Chondrocyte (in vitro differentiated cells): ENCODE measurements around the gene ZNF438. TPM values are rescaled to one million over a fixed set of nuclear protein-coding genes. Genes with fewer than 3 reads are reported as not detected.

Source experiments
- DNase-seq: peaks from one replicate; pipeline ENCODE4 v3.0.0; 2021; ENCODE audit warnings: mixed read lengths, low spot score
- H3K27ac Mint-ChIP-seq: one replicate; pipeline ENCODE4 v1.8.0; 2021; ENCODE audit warnings: mild to moderate bottlenecking, moderate library complexity, mixed read lengths; ENCODE audit not compliant: unreplicated experiment
- H3K27me3 Mint-ChIP-seq: 2 replicates; pipeline ENCODE4 v1.8.0; 2021; ENCODE audit warnings: low read depth, mixed read lengths
- H3K36me3 Mint-ChIP-seq: 2 replicates; pipeline ENCODE4 v1.8.0; 2021; ENCODE audit warnings: low read depth, mixed read lengths
- H3K4me1 Mint-ChIP-seq: 2 replicates; pipeline ENCODE4 v1.8.0; 2021; ENCODE audit warnings: low read depth, mild to moderate bottlenecking, mixed read lengths
- H3K4me3 Mint-ChIP-seq: one replicate; pipeline ENCODE4 v1.8.0; 2021; ENCODE audit warnings: mild to moderate bottlenecking, moderate library complexity, mixed read lengths; ENCODE audit not compliant: unreplicated experiment
- H3K9me3 Mint-ChIP-seq: 2 replicates; pipeline ENCODE4 v1.8.0; 2021; ENCODE audit warnings: low read depth, mixed read lengths
- CTCF ChIP-seq: fragments of 200-600 bp; sonication (generic); IDR thresholded peaks from 2 replicates; pipeline ENCODE4 v1.5.0; 2021; ENCODE audit warnings: antibody characterized with exemption, mild to moderate bottlenecking, moderate library complexity
- total RNA-seq: library from RNA; stranded (reverse); gene quantifications from 3 replicates; pipeline ENCODE4 v1.2.1, GENCODE V29; 2021

ZNF438 gene
- total RNA-seq, 1 donor from 2014 or later, result 4.9 TPM

DNA sequence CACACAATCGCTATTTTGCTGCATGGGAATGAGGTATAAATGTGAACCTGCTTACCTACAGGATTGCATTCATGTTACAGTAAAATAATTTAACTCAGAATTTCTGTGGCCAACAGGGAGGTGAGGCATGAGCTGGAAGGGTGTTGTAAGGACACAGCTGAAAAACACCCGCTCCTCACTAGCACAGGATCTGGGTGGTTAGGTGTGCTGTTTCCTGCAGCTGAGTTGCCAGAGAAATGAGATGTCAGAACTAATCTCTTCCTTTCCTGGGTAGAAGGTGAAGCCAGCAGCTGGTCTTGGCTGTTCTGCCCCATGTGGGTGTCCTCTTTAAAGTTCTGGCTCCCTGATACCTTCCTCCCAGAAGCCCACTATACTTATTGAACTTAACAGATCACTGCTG, 39.0 kb upstream of the ZNF438 start:
- DNase-seq, result no peak
- H3K27me3 Mint-ChIP-seq, result no peaks in the 10 kb centered on the region
- H3K4me1 Mint-ChIP-seq, result peaks cover 68% of the 10 kb centered on the region
- no peak overlapping the region for H3K4me3 Mint-ChIP-seq
- no peaks in the 10 kb centered on the region for H3K36me3 Mint-ChIP-seq
- TF ChIP-seq CTCF, result no peak
- no peaks in the 10 kb centered on the region for H3K9me3 Mint-ChIP-seq
- H3K27ac Mint-ChIP-seq, result peak overlapping the region; percentile 58

DNA sequence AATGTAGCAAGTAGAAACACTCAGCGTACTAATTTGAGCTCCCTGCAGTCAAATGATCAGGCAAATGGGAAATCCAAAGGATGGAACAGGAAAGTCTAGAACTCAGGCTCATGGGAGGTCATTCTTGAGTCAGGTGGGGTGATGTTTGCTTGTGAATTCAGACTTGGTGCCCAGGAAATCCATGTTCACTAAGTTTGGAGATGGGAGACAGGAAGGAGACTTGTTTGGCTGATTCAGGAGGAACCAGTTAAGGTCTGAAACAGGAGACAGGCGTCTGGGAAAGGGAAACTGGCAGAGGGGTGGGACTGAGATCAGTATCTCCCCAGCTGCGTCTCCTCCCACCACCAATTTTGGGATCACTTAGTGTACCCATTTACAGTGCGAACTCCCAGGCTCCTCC, 38.4 kb upstream of the ZNF438 start:
- H3K9me3 Mint-ChIP-seq, result no peaks in the 10 kb centered on the region
- peak overlapping the region; percentile 68 for H3K27ac Mint-ChIP-seq
- H3K4me1 Mint-ChIP-seq, result peaks cover 64% of the 10 kb centered on the region
- H3K27me3 Mint-ChIP-seq, result no peaks in the 10 kb centered on the region
- H3K36me3 Mint-ChIP-seq, result no peaks in the 10 kb centered on the region
- TF ChIP-seq CTCF, result no peak
- H3K4me3 Mint-ChIP-seq, result no peak overlapping the region
- DNase-seq, result no peak

DNA sequence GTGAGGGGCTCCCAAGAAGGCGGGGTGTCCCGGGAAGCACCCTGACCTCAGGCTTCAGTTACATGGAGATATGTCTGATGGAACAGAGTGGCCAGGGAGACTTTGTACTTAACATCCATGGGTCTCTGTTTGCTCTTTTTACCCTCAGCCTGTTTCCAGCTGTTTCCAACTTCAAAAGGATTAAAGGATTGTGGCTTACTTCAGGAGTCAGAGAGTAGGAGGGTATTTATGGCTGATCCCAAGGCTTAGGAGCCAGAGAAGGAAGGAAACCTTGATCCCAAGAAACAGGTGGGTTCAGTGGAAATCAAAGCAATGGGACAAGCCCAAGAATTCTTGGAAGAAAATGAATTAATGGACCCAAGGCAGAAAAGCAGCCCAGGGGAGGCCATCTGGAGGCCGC, 37.7 kb upstream of the ZNF438 start:
- no peaks in the 10 kb centered on the region for H3K36me3 Mint-ChIP-seq

DNA sequence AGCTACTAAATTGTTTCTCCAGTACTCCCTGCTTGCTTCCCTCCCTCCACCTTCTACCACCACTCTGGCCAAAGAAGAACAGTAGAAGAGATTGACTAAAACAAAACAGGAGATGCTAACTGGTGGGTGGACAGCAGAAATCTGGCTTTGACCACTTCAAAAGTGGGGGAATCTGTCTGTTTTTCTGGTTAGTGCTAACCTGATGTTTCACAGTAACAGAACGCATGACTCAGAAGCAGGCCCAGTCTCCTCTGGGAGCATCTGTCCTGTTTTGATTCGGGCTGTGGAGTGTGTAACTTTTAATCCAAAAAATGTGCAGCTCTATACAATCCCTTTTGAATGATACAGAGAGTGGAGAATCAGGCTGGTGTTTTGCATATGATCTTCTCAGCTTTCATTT, 32.7 kb upstream of the ZNF438 start:
- no peak for DNase-seq
- Mint-ChIP-seq H3K36me3 (no peaks in the 10 kb centered on the region), H3K4me3 (peak overlapping the region; percentile 17), H3K9me3 (no peaks in the 10 kb centered on the region), H3K27ac (peak overlapping the region; percentile 57), H3K27me3 (no peaks in the 10 kb centered on the region), H3K4me1 (peaks cover 36% of the 10 kb centered on the region)
- no peak for TF ChIP-seq CTCF

More for the DNA sequence above, 37.7 kb upstream of the ZNF438 start:
- Mint-ChIP-seq H3K27ac (no peak overlapping the region), H3K9me3 (no peaks in the 10 kb centered on the region), H3K4me1 (peaks cover 64% of the 10 kb centered on the region), H3K27me3 (no peaks in the 10 kb centered on the region), H3K4me3 (no peak overlapping the region)
- no peak for DNase-seq
- TF ChIP-seq CTCF, result no peak

DNA sequence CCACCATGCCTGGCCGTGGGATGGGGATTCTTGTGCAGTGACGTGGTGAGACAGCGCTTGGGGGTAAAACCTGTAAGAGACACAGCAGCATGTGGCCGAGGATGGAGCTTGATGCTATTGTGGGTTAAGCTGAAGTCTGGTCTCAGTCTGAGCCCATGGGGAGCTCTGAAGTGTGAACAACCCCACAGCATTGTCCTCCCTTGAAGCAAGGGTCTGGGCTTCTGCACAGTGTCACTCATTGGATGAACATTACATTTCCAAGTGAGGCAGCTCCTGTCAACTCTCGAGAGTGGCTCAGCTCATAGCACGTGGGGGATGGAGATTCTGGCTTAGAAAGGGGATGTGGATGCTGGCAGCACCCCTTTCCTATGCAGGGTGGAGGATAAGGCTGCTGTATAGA, 32.2 kb upstream of the ZNF438 start:
- no peak for DNase-seq
- Mint-ChIP-seq H3K27me3 (no peaks in the 10 kb centered on the region), H3K27ac (peak overlapping the region; percentile 57), H3K4me1 (peaks cover 35% of the 10 kb centered on the region), H3K4me3 (no peak overlapping the region), H3K9me3 (no peaks in the 10 kb centered on the region), H3K36me3 (no peaks in the 10 kb centered on the region)
- no peak for TF ChIP-seq CTCF
